PC-9 (cell line): Measurements from ENCODE around the gene GLTPD2. TPM values are rescaled to one million over a fixed set of nuclear protein-coding genes. Genes with fewer than 3 reads are reported as not detected.

Experiments
- BruUV-seq: library from RNA; stranded (reverse); fragments of 400-500 nt; replicated peaks from 2 replicates; lab custom pipeline; 2021; lab: Mats Ljungman, UMichigan
- CTCF ChIA-PET: fragments of 300-600 bp; sonication (Branson Sonifier 250); formaldehyde crosslinking; loops from one replicate; lab custom pipeline; 2022; ENCODE audit warnings: antibody characterized with exemption; lab: Charles Lee
- POLR2A ChIA-PET: fragments of 300-600 bp; sonication (Branson Sonifier 250); formaldehyde crosslinking; loops from one replicate; lab custom pipeline; 2022; ENCODE audit warnings: antibody characterized with exemption; ENCODE audit not compliant: unreplicated experiment; lab: Charles Lee
- DNase-seq, 2 experiments: peaks; one replicate each; pipeline versions ENCODE4 v3.0.0 to v3.0.0-alpha.2; 2015 to 2022; ENCODE audit warnings: mixed read lengths in 1 of 2
- H2AFZ ChIP-seq: fragments of 200-600 bp; sonication (generic); 2 replicates; pipeline ENCODE4 v1.8.1; 2017; ENCODE audit warnings: antibody characterized with exemption
- H3F3A ChIP-seq: fragments of 200-600 bp; sonication (generic); 2 replicates; pipeline ENCODE4 v1.8.1; 2017; ENCODE audit warnings: antibody characterized with exemption, mild to moderate bottlenecking, low read depth; ENCODE audit not compliant: insufficient read depth
- H3K27ac ChIP-seq: fragments of 200-600 bp; sonication (generic); 2 replicates; pipeline ENCODE4 v1.6.1; 2016; ENCODE audit warnings: mixed run types
- H3K27me3 ChIP-seq: fragments of 200-600 bp; sonication (generic); 2 replicates; pipeline ENCODE4 v1.6.1; 2016; ENCODE audit warnings: low read depth, mixed run types; ENCODE audit not compliant: insufficient read depth
- H3K36me3 ChIP-seq: fragments of 200-600 bp; sonication (generic); 2 replicates; pipeline ENCODE4 v1.6.1; 2016; ENCODE audit warnings: low read depth, mixed run types
- H3K4me1 ChIP-seq: fragments of 200-600 bp; sonication (generic); replicated peaks from 2 replicates; pipeline ENCODE4 v1.6.1; 2016; ENCODE audit warnings: mixed run types; ENCODE audit not compliant: insufficient read depth
- H3K4me2 ChIP-seq: fragments of 200-600 bp; sonication (generic); 2 replicates; pipeline ENCODE4 v1.6.1; 2017; ENCODE audit warnings: mixed run types
- H3K4me3 ChIP-seq: fragments of 200-600 bp; sonication (generic); 2 replicates; pipeline ENCODE4 v1.6.1; 2016; ENCODE audit warnings: mixed run types
- H3K79me2 ChIP-seq: fragments of 200-600 bp; sonication (generic); 2 replicates; pipeline ENCODE4 v1.6.1; 2017; ENCODE audit warnings: low read depth, mixed run types
- H3K9me2 ChIP-seq: fragments of 200-600 bp; sonication (generic); 2 replicates; pipeline ENCODE4 v1.8.1; 2017; ENCODE audit warnings: mild to moderate bottlenecking; ENCODE audit not compliant: insufficient read depth
- H3K9me3 ChIP-seq: fragments of 200-600 bp; sonication (generic); 2 replicates; pipeline ENCODE4 v1.8.1; 2016; ENCODE audit warnings: low read depth; ENCODE audit not compliant: insufficient read depth
- H4K20me1 ChIP-seq: fragments of 200-600 bp; sonication (generic); 2 replicates; pipeline ENCODE4 v1.8.1; 2017; ENCODE audit not compliant: insufficient read depth
- EZH2 ChIP-seq: fragments of 200-600 bp; sonication (generic); IDR thresholded peaks from 2 replicates; pipeline ENCODE4 v1.8.0; 2017; ENCODE audit warnings: antibody characterized with exemption, low read depth
- intact Hi-C: fragments of 100-400 bp; cut with micrococcal nuclease; formaldehyde crosslinking; loops from one replicate; pipeline ENCODE4 v1.10.0; 2022; ENCODE audit not compliant: unreplicated experiment
- total RNA-seq: library from RNA; stranded (reverse); gene quantifications from 2 replicates; pipeline ENCODE4 v1.2.3, GENCODE V29; 2021
- TF ChIP-seq, protein P1 (sequence below): fragments of 200-600 bp; sonication (generic); conservative IDR thresholded peaks from 2 replicates; pipeline ENCODE4 v1.6.1; 2017; ENCODE audit warnings: mixed run types, antibody characterized with exemption, mild to moderate bottlenecking, moderate library complexity

Gene GLTPD2
- total RNA-seq, 1 experiment from 2014 or later: not detected

DNA sequence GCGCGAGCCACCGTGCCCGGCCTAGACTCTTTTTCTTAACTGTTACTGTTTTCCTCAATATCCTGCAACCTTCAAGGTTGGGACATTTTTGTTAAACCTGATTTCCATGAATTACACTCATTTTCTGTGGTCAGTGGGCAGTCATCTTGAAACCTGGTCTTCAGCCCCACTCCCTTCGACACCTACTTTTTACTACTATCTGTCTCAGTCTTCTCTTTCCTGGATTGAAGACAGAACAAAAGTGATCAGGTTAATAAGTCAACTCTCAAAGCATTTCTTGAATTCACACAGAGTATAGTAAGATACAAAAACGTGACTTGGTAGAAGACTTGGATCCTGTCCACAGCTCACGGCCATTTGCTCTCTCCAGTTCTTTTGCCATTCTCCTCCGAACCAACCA is 50.5 kb downstream of the GLTPD2 start:
- CTCF ChIA-PET: no interaction called here
- intact Hi-C loops: loop anchor here (10.0 kb wide), 1 partner anchor 106 kb away; the partner anchor contains the start of genes PFN1, RNF167 and SLC25A11

More for the DNA sequence above, 50.5 kb downstream of the GLTPD2 start:
- no peak overlapping the region for H3K4me3 ChIP-seq
- H3K36me3 ChIP-seq: 0 out of 2 replicates have a peak, but pooled peaks cover 17% of the 10 kb centered on the region
- 0 out of 2 replicates have a peak overlapping the region, but pooled peaks have one; percentile 3 for H3K27ac ChIP-seq
- H3F3A ChIP-seq: peaks cover 4% of the 10 kb centered on the region; the same call in 1 of the 2 replicates
- TF ChIP-seq EZH2: no peak
- TF ChIP-seq, protein P1, sequence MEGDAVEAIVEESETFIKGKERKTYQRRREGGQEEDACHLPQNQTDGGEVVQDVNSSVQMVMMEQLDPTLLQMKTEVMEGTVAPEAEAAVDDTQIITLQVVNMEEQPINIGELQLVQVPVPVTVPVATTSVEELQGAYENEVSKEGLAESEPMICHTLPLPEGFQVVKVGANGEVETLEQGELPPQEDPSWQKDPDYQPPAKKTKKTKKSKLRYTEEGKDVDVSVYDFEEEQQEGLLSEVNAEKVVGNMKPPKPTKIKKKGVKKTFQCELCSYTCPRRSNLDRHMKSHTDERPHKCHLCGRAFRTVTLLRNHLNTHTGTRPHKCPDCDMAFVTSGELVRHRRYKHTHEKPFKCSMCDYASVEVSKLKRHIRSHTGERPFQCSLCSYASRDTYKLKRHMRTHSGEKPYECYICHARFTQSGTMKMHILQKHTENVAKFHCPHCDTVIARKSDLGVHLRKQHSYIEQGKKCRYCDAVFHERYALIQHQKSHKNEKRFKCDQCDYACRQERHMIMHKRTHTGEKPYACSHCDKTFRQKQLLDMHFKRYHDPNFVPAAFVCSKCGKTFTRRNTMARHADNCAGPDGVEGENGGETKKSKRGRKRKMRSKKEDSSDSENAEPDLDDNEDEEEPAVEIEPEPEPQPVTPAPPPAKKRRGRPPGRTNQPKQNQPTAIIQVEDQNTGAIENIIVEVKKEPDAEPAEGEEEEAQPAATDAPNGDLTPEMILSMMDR: no peak
- no TSS peak for BruUV-seq
- peaks cover 22% of the 10 kb centered on the region; the same call in 1 of the 2 replicates for H4K20me1 ChIP-seq
- POLR2A ChIA-PET: no interaction called here
- no peak overlapping the region for H2AFZ ChIP-seq
- H3K4me1 ChIP-seq: peaks cover 23% of the 10 kb centered on the region
- H3K9me2 ChIP-seq: no peaks in the 10 kb centered on the region
- H3K79me2 ChIP-seq: peaks cover 95% of the 10 kb centered on the region
- no peak for DNase-seq
- no peaks in the 10 kb centered on the region for H3K27me3 ChIP-seq
- no peak overlapping the region for H3K4me2 ChIP-seq
- H3K9me3 ChIP-seq: no peaks in the 10 kb centered on the region

Other genes with a start within 250 kb of the GLTPD2 start
- 76.3 and 89.1 TPM in 2 replicates for gene MYBBP1A, start 233.6 kb upstream of the GLTPD2 start, total RNA-seq
- 3.7 and 7.5 TPM in 2 replicates for gene GGT6, start 228.4 kb upstream of the GLTPD2 start, total RNA-seq
- not detected in 2 replicates for gene SMTNL2, start 204.4 kb upstream of the GLTPD2 start, total RNA-seq
- gene ALOX15, start 147.3 kb upstream of the GLTPD2 start, total RNA-seq: 1.8 and 2.8 TPM in 2 replicates
- gene PELP1, start 84.8 kb upstream of the GLTPD2 start, total RNA-seq: 99.6 and 106 TPM in 2 replicates
- gene ARRB2, start 78.3 kb upstream of the GLTPD2 start, total RNA-seq: 79.7 and 110 TPM in 2 replicates
- 19.6 and 19.7 TPM in 2 replicates for gene MED11, start 57.5 kb upstream of the GLTPD2 start, total RNA-seq
- 2.3 and 5.4 TPM in 2 replicates for gene ZMYND15, start 49.1 kb upstream of the GLTPD2 start, total RNA-seq
- gene CXCL16, start 49.0 kb upstream of the GLTPD2 start, total RNA-seq: 52.4 and 60.2 TPM in 2 replicates
- not detected in 2 replicates for gene TM4SF5, start 17.1 kb upstream of the GLTPD2 start, total RNA-seq
- gene VMO1, start 2.6 kb upstream of the GLTPD2 start, total RNA-seq: 3.6 and 4.1 TPM in 2 replicates
- 214 and 326 TPM in 2 replicates for gene PSMB6, start 7.2 kb downstream of the GLTPD2 start, total RNA-seq
- gene PLD2, start 18.2 kb downstream of the GLTPD2 start, total RNA-seq: 95.5 and 116 TPM in 2 replicates
- 160 and 190 TPM in 2 replicates for gene MINK1, start 44.4 kb downstream of the GLTPD2 start, total RNA-seq
- 2.6 and 3.1 TPM in 2 replicates for gene C17orf107, start 110.6 kb downstream of the GLTPD2 start, total RNA-seq
- 0.23 and 0.24 TPM in 2 replicates for gene CHRNE, start 114.1 kb downstream of the GLTPD2 start, total RNA-seq
- not detected in 2 replicates for gene GP1BA, start 143.3 kb downstream of the GLTPD2 start, total RNA-seq
- 50.7 and 56.2 TPM in 2 replicates for gene SLC25A11, start 151.1 kb downstream of the GLTPD2 start, total RNA-seq
- 122 and 135 TPM in 2 replicates for gene RNF167, start 151.3 kb downstream of the GLTPD2 start, total RNA-seq
- 1,101 and 1,459 TPM in 2 replicates for gene PFN1, start 159.6 kb downstream of the GLTPD2 start, total RNA-seq
- 29.0 and 37.2 TPM in 2 replicates for gene ENO3, start 162.2 kb downstream of the GLTPD2 start, total RNA-seq
- 40.3 and 40.4 TPM in 2 replicates for gene SPAG7, start 178.9 kb downstream of the GLTPD2 start, total RNA-seq
- gene CAMTA2, start 198.7 kb downstream of the GLTPD2 start, total RNA-seq: 49.2 and 51.1 TPM in 2 replicates
- 2.9 and 3.7 TPM in 2 replicates for gene INCA1, start 208.6 kb downstream of the GLTPD2 start, total RNA-seq
- gene KIF1C, start 209.0 kb downstream of the GLTPD2 start, total RNA-seq: 215 and 217 TPM in 2 replicates
- gene SLC52A1, start 246.5 kb downstream of the GLTPD2 start, total RNA-seq: 0.28 and 0.48 TPM in 2 replicates